K562 (cell line): ENCODE data around the gene PAM. TPM values are rescaled to one million over a fixed set of nuclear protein-coding genes. Genes with fewer than 3 reads are reported as not detected.

Experiments used
- ATAC-seq: fragments of 200-7000 bp; cut with Tn5 transposase; 3 replicates; pipeline ENCODE4 v1.9.1; 2020; ENCODE audit warnings: moderate library complexity
- BruUV-seq: library from RNA; stranded (reverse); fragments of 400-500 nt; replicated peaks from 2 replicates; lab custom pipeline; 2021; lab: Mats Ljungman, UMichigan
- CTCF ChIA-PET: fragments of 300-600 bp; formaldehyde crosslinking; extraction: SDS; loops from one replicate; lab custom pipeline; 2021; ENCODE audit warnings: low intra/inter-chr PET ratio; lab: Yijun Ruan, JAX
- POLR2A ChIA-PET: fragments of 300-600, 350-650 bp; sonication (Branson Sonifier 250); formaldehyde crosslinking; extraction: SDS; loops from one replicate; lab custom pipeline; 2021; ENCODE audit warnings: antibody characterized with exemption, inconsistent platforms; lab: Yijun Ruan, JAX
- DNase-seq, 4 experiments: peaks; one replicate each; pipeline versions ENCODE4 v3.0.0 to v3.0.0-alpha.2; 2011 to 2018; ENCODE audit warnings: low spot score in 3 of 4, mixed read lengths in 3 of 4; ENCODE audit errors: extremely low read depth in 1 of 4
- FAIRE-seq: peaks from 2 replicates; lab custom pipeline; 2011; peaks lifted over from hg19 to GRCh38; lab: Jason Lieb, UNC
- H2AFZ ChIP-seq: 2 replicates; pipeline ENCODE4 v1.6.0; 2011; ENCODE audit warnings: low read depth, low read length, control low read depth, inconsistent platforms
- H3K27ac ChIP-seq: fragments of 200-600 bp; 3 replicates; pipeline ENCODE4 v1.8.0; 2011; ENCODE audit warnings: low read depth, mild to moderate bottlenecking, control low read depth, inconsistent platforms, low read length, moderate library complexity, mixed read lengths; ENCODE audit errors: extremely low read depth
- H3K27me3 ChIP-seq, 2 experiments: fragments of 300-600 bp in 1 of 2; 2 replicates in 1 of 2; 3 replicates in 1 of 2; pipeline versions ENCODE4 v1.6.0 to v1.8.0; 2011; ENCODE audit warnings: inconsistent platforms in 2 of 2, low read length in 2 of 2, mild to moderate bottlenecking in 1 of 2, mixed read lengths in 1 of 2, moderate library complexity in 1 of 2; ENCODE audit not compliant: control insufficient read depth in 2 of 2, insufficient read depth in 2 of 2
- H3K36me3 ChIP-seq: fragments of 300-600 bp; 3 replicates; pipeline ENCODE4 v1.8.0; 2011; ENCODE audit warnings: mild to moderate bottlenecking, low read length, inconsistent platforms; ENCODE audit not compliant: control insufficient read depth, insufficient read depth
- H3K4me1 ChIP-seq, 2 experiments: fragments of 200-600 bp in 1 of 2; replicated peaks in 1 of 2; 2 replicates in 1 of 2; 3 replicates in 1 of 2; pipeline versions ENCODE4 v1.5.1 to v1.8.0; 2011; ENCODE audit warnings: inconsistent platforms in 2 of 2, low read length in 2 of 2, mild to moderate bottlenecking in 1 of 2, mixed read lengths in 1 of 2, moderate library complexity in 1 of 2; ENCODE audit not compliant: control insufficient read depth in 2 of 2, insufficient read depth in 2 of 2
- H3K4me2 ChIP-seq: 2 replicates; pipeline ENCODE4 v1.6.1; 2011; ENCODE audit warnings: low read length, control low read depth, inconsistent platforms, mixed read lengths; ENCODE audit not compliant: insufficient read depth
- H3K4me3 ChIP-seq: fragments of 200-600 bp; sonication (generic), shearing (Covaris generic); 2 replicates; pipeline ENCODE4 v1.5.1; 2016; ENCODE audit warnings: control low read depth, inconsistent platforms
- H3K79me2 ChIP-seq: fragments of 200-600 bp; 3 replicates; pipeline ENCODE4 v1.8.0; 2011; ENCODE audit warnings: low read length, inconsistent platforms; ENCODE audit not compliant: control insufficient read depth, insufficient read depth
- H3K9ac ChIP-seq, 2 experiments: 2 replicates each; pipeline versions ENCODE4 v1.6.0 to v1.6.1; 2011; ENCODE audit warnings: low read depth in 2 of 2, low read length in 2 of 2, control low read depth in 1 of 2, inconsistent platforms in 1 of 2, mild to moderate bottlenecking in 1 of 2, mixed read lengths in 1 of 2; ENCODE audit not compliant: insufficient read depth in 1 of 2
- H3K9me1 ChIP-seq: one replicate; pipeline ENCODE4 v1.6.0; 2011; ENCODE audit warnings: inconsistent platforms, mild to moderate bottlenecking, low read length, moderate library complexity; ENCODE audit not compliant: control insufficient read depth, insufficient read depth
- H3K9me3 ChIP-seq: replicated peaks from 2 replicates; pipeline ENCODE4 v1.5.1; 2011; ENCODE audit warnings: low read depth, low read length, inconsistent platforms; ENCODE audit not compliant: control insufficient read depth, insufficient read depth
- H4K20me1 ChIP-seq: replicated peaks from 2 replicates; pipeline ENCODE4 v1.6.1; 2011; ENCODE audit warnings: low read length, inconsistent platforms, mixed read lengths; ENCODE audit not compliant: control insufficient read depth, insufficient read depth
- DIDO1 ChIP-seq: fragments of 450-650 bp; IDR thresholded peaks from 2 replicates; pipeline ENCODE4 v1.6.1; 2016; ENCODE audit warnings: low read depth, missing biosample characterization, missing genetic modification characterization
- HMBOX1 ChIP-seq: sonication (generic); IDR thresholded peaks from 2 replicates; pipeline ENCODE4 v1.6.1; 2016
- HOMEZ ChIP-seq: fragments of 250-450 bp; sonication (Bioruptor Pico); IDR thresholded peaks from 2 replicates; pipeline ENCODE4 v1.4.0; 2020; ENCODE audit warnings: mild to moderate bottlenecking, moderate library complexity
- MYC ChIP-seq, 2 experiments: fragments of 250-450 bp in 1 of 2; sonication (Bioruptor Pico) in 1 of 2; IDR thresholded peaks; 2 replicates each; pipeline versions ENCODE4 v1.5.1 to v1.6.1; 2012 to 2021; ENCODE audit warnings: low read depth in 2 of 2, borderline replicate concordance in 1 of 2, improper control_type of control experiment in 1 of 2, low read length in 1 of 2, mild to moderate bottlenecking in 1 of 2, moderate library complexity in 1 of 2
- RB1 ChIP-seq: fragments of 450-650 bp; IDR thresholded peaks from 2 replicates; pipeline ENCODE4 v1.6.1; 2017; ENCODE audit warnings: low read depth, mild to moderate bottlenecking
- RFX7 ChIP-seq: fragments of 250-450 bp; sonication (Bioruptor Pico); IDR thresholded peaks from 2 replicates; pipeline ENCODE4 v1.5.1; 2021; ENCODE audit warnings: mild to moderate bottlenecking
- STAT5A ChIP-seq: IDR thresholded peaks from 2 replicates; pipeline ENCODE4 v1.6.1; 2012; ENCODE audit warnings: low read length, inconsistent platforms, borderline replicate concordance
- TRIM24 ChIP-seq, 2 experiments: fragments of 450-650 bp; IDR thresholded peaks; 2 replicates each; pipeline ENCODE4 v1.6.1; 2016
- U2AF2 ChIP-seq: fragments of 200-400 bp; formaldehyde crosslinking; optimal IDR thresholded peaks from 2 replicates; pipeline ENCODE3; 2017; ENCODE audit warnings: low read depth, mild to moderate bottlenecking, low read length
- ZNF23 ChIP-seq: fragments of 250-450 bp; sonication (Bioruptor Pico); IDR thresholded peaks from 2 replicates; pipeline ENCODE4 v1.4.0; 2020; ENCODE audit warnings: mild to moderate bottlenecking
- ZNF699 ChIP-seq: fragments of 250-450 bp; sonication (Bioruptor Pico); IDR thresholded peaks from 2 replicates; pipeline ENCODE4 v1.8.0; 2021; ENCODE audit warnings: mild to moderate bottlenecking, moderate library complexity; ENCODE audit not compliant: insufficient replicate concordance
- in situ Hi-C: fragments of 300-500 bp; cut with MboI; formaldehyde crosslinking; loops from 4 replicates; pipeline ENCODE4 v1.15.0; 2018; ENCODE audit warnings: inconsistent platforms, mixed read lengths
- intact Hi-C: fragments of 100-400 bp; cut with micrococcal nuclease; formaldehyde crosslinking; loops from 2 replicates; pipeline ENCODE4 v1.14.2; 2022
- polyA plus RNA-seq, 8 experiments: library from polyadenylated mRNA; depleted of rRNA in 4 of 8; stranded (reverse) in 5 of 8; unstranded in 3 of 8; fragments of >200 nt; fragmentation: Nextera tagmentation in 2 of 8; fragmentation: Illumina TruSeq in 1 of 8; extraction: Ambion mirVana in 2 of 8; extraction: Trizol in 1 of 8; gene quantifications; 2 replicates each; pipeline versions ENCODE4 v1.2.1 to v1.2.3, GENCODE V29; 2011 to 2014; ENCODE audit warnings: inconsistent platforms in 1 of 8, missing spikeins in 1 of 8
- total RNA-seq, 7 experiments: library from RNA; depleted of rRNA in 6 of 7; stranded (reverse); fragments of >200 nt in 6 of 7; fragmentation: Illumina TruSeq in 2 of 7; extraction: Trizol in 2 of 7; gene quantifications; 2 replicates each; pipeline versions ENCODE4 v1.2.1 to v1.2.3, GENCODE V29; 2011 to 2021; ENCODE audit warnings: low replicate concordance in 1 of 7

PAM gene
- total and polyA plus RNA-seq, 9 of the 15 experiments (the other 6 are each of a cell fraction or from before 2014, with no cell fraction given), result 0.39 to 3.1 (median 0.77) TPM

- no peak for TF ChIP-seq U2AF2
- TF ChIP-seq ZNF23 (CRISPR knock-in tag), result no peak
- no peak for TF ChIP-seq HOMEZ (CRISPR knock-in tag)
- TF ChIP-seq STAT5A, result no peak
- no peak for TF ChIP-seq RFX7 (CRISPR knock-in tag)
- no peak for TF ChIP-seq MYC (IDR thresholded peaks at IDR 0.05; ENCODE audit: low read depth, low read length)
- no peak for TF ChIP-seq MYC (CRISPR knock-in tag; IDR thresholded peaks at IDR 0.05; ENCODE audit: borderline replicate concordance, low read depth)
- no peak for TF ChIP-seq DIDO1
- TF ChIP-seq HMBOX1, result no peak
- TF ChIP-seq RB1, result no peak
- TF ChIP-seq ZNF699 (CRISPR knock-in tag), result no peak
- no peak for TF ChIP-seq TRIM24 (IDR thresholded peaks at IDR 0.05)
- FAIRE-seq, result no peak
- no peak overlapping the region for H2AFZ ChIP-seq
- intact Hi-C loops (no loop called here), in situ Hi-C loops (no loop called here)
- H3K27me3 ChIP-seq, result no peaks in the 10 kb centered on the region
- H3K36me3 ChIP-seq, result no peaks in the 10 kb centered on the region
- no peak for ATAC-seq
- H3K79me2 ChIP-seq, result no peaks in the 10 kb centered on the region
- CTCF ChIA-PET, result no interaction called here
- DNase-seq, result no peak
- H3K27ac ChIP-seq, result no peak overlapping the region
- H3K9ac ChIP-seq, result no peak overlapping the region
- no peak overlapping the region for H3K4me2 ChIP-seq
- no peaks in the 10 kb centered on the region for H3K9me1 ChIP-seq
- POLR2A ChIA-PET, result no interaction called here
- no TSS peak for BruUV-seq
- H3K4me1 ChIP-seq, result no peaks in the 10 kb centered on the region
- no peaks in the 10 kb centered on the region for H4K20me1 ChIP-seq
- no peak overlapping the region for H3K4me3 ChIP-seq
- no peaks in the 10 kb centered on the region for H3K9me3 ChIP-seq
Measured at GRCh38 chr5:102832445-102832844, 77.3 kb downstream of the PAM start.
